ENCODE results near the gene ALDOA. TPM values are rescaled to one million over a fixed set of nuclear protein-coding genes. Genes with fewer than 3 reads are reported as not detected.

Gene ALDOA
- total RNA-seq, 4 donors from 2014 or later, result 526 to 986 (median 599) TPM

GRCh38 chr16:30076276-30076791, 10.8 kb downstream of the ALDOA start:
- no peak for TF ChIP-seq CTCF (IDR thresholded peaks at IDR 0.05; ENCODE audit: low read depth)

GRCh38 chr16:30077656-30078055, 12.1 kb downstream of the ALDOA start:
- no peak for TF ChIP-seq CTCF (IDR thresholded peaks at IDR 0.05; ENCODE audit: low read depth)

GRCh38 chr16:30078744-30079143, 13.2 kb downstream of the ALDOA start:
- TF ChIP-seq CTCF (IDR thresholded peaks at IDR 0.05; ENCODE audit: low read depth), result no peak

GRCh38 chr16:30079480-30079879, 13.9 kb downstream of the ALDOA start:
- TF ChIP-seq CTCF (IDR thresholded peaks at IDR 0.05; ENCODE audit: low read depth), result no peak

- no peak for TF ChIP-seq CTCF (IDR thresholded peaks at IDR 0.05; ENCODE audit: low read depth)
Measured at GRCh38 chr16:30082545-30083090, 17.1 kb downstream of the ALDOA start.

GRCh38 chr16:30083216-30084055, 17.9 kb downstream of the ALDOA start:
- no peak for TF ChIP-seq CTCF (IDR thresholded peaks at IDR 0.05; ENCODE audit: low read depth)

- TF ChIP-seq CTCF (IDR thresholded peaks at IDR 0.05; ENCODE audit: low read depth), result no peak
Measured at GRCh38 chr16:30084096-30084815, 18.7 kb downstream of the ALDOA start.
